Activated naive CD4-positive, alpha-beta T cell treated with anti-CD3 and anti-CD28 coated beads, Interleukin-2, amount 50 U/mL, for 24 hours (primary cell): Measurements from ENCODE around the gene VWA5B1.

Source experiments
- H3K27ac Mint-ChIP-seq: one replicate; pipeline ENCODE4 v1.8.0; 2021; ENCODE audit warnings: mild to moderate bottlenecking, mixed read lengths
- H3K27me3 Mint-ChIP-seq: one replicate; pipeline ENCODE4 v1.8.0; 2021; ENCODE audit warnings: mixed read lengths
- H3K36me3 Mint-ChIP-seq: one replicate; pipeline ENCODE4 v1.8.0; 2021; ENCODE audit warnings: mixed read lengths
- H3K4me1 Mint-ChIP-seq: one replicate; pipeline ENCODE4 v1.8.0; 2021; ENCODE audit warnings: mixed read lengths
- H3K4me3 Mint-ChIP-seq: one replicate; pipeline ENCODE4 v1.8.0; 2021; ENCODE audit warnings: mild to moderate bottlenecking, mixed read lengths
- H3K9me3 Mint-ChIP-seq: one replicate; pipeline ENCODE4 v1.8.0; 2021; ENCODE audit warnings: mixed read lengths

The VWA5B1 gene

GRCh38 chr1:20398744-20399143 lies 108.1 kb downstream of the VWA5B1 start:
- Mint-ChIP-seq H3K36me3 (no peaks in the 10 kb centered on the region), H3K27me3 (peaks cover 29% of the 10 kb centered on the region), H3K4me1 (no peaks in the 10 kb centered on the region), H3K27ac (no peak overlapping the region), H3K9me3 (peaks cover 6% of the 10 kb centered on the region), H3K4me3 (no peak overlapping the region)

GRCh38 chr1:20399196-20399595 lies 108.5 kb downstream of the VWA5B1 start:
- Mint-ChIP-seq H3K27me3 (peaks cover 26% of the 10 kb centered on the region), H3K36me3 (no peaks in the 10 kb centered on the region), H3K9me3 (peaks cover 6% of the 10 kb centered on the region), H3K4me3 (no peak overlapping the region), H3K4me1 (no peaks in the 10 kb centered on the region), H3K27ac (no peak overlapping the region)

- peaks cover 6% of the 10 kb centered on the region for H3K9me3 Mint-ChIP-seq
- no peaks in the 10 kb centered on the region for H3K4me1 Mint-ChIP-seq
- H3K27me3 Mint-ChIP-seq, result peaks cover 29% of the 10 kb centered on the region
- H3K4me3 Mint-ChIP-seq, result no peak overlapping the region
- H3K27ac Mint-ChIP-seq, result no peak overlapping the region
- no peaks in the 10 kb centered on the region for H3K36me3 Mint-ChIP-seq
These were observed 109.0 kb downstream of the VWA5B1 start for GRCh38 chr1:20399606-20400180.

- H3K27ac Mint-ChIP-seq, result no peak overlapping the region
- H3K9me3 Mint-ChIP-seq, result peaks cover under 1% of the 10 kb centered on the region
- no peak overlapping the region for H3K4me3 Mint-ChIP-seq
- H3K27me3 Mint-ChIP-seq, result peaks cover 32% of the 10 kb centered on the region
- no peaks in the 10 kb centered on the region for H3K36me3 Mint-ChIP-seq
- no peaks in the 10 kb centered on the region for H3K4me1 Mint-ChIP-seq
These were observed 109.9 kb downstream of the VWA5B1 start for GRCh38 chr1:20400341-20401177.

- Mint-ChIP-seq H3K4me3 (no peak overlapping the region), H3K4me1 (no peaks in the 10 kb centered on the region), H3K9me3 (no peaks in the 10 kb centered on the region), H3K27me3 (peaks cover 35% of the 10 kb centered on the region), H3K27ac (no peak overlapping the region), H3K36me3 (no peaks in the 10 kb centered on the region)
These were observed 110.8 kb downstream of the VWA5B1 start for GRCh38 chr1:20401405-20402010.

GRCh38 chr1:20402585-20403422 lies 112.1 kb downstream of the VWA5B1 start:
- H3K27ac Mint-ChIP-seq, result no peak overlapping the region
- peaks cover 37% of the 10 kb centered on the region for H3K27me3 Mint-ChIP-seq
- H3K4me1 Mint-ChIP-seq, result no peaks in the 10 kb centered on the region
- H3K4me3 Mint-ChIP-seq, result no peak overlapping the region
- no peaks in the 10 kb centered on the region for H3K9me3 Mint-ChIP-seq
- H3K36me3 Mint-ChIP-seq, result no peaks in the 10 kb centered on the region

GRCh38 chr1:20403423-20404145 lies 112.9 kb downstream of the VWA5B1 start:
- Mint-ChIP-seq H3K4me1 (no peaks in the 10 kb centered on the region), H3K27me3 (peaks cover 38% of the 10 kb centered on the region), H3K27ac (no peak overlapping the region), H3K4me3 (no peak overlapping the region), H3K36me3 (no peaks in the 10 kb centered on the region), H3K9me3 (no peaks in the 10 kb centered on the region)

- Mint-ChIP-seq H3K9me3 (no peaks in the 10 kb centered on the region), H3K4me3 (no peak overlapping the region), H3K36me3 (no peaks in the 10 kb centered on the region), H3K4me1 (no peaks in the 10 kb centered on the region), H3K27me3 (peaks cover 35% of the 10 kb centered on the region), H3K27ac (no peak overlapping the region)
These were observed 113.8 kb downstream of the VWA5B1 start for GRCh38 chr1:20404466-20404865.
